HG03558 (cell line): ENCODE data around the gene HTT.
"Not testable (repeated sequence)": the region's sequence is repeated elsewhere in the genome, so short reads cannot be mapped to it uniquely, and the experiment has no call there.

ENCODE experiments used
- ATAC-seq: cut with Tn5 transposase; IDR thresholded peaks from one replicate; pipeline ENCODE4 v1.9.1; 2021; ENCODE audit warnings: moderate number of reproducible peaks; ENCODE audit not compliant: unreplicated experiment; ENCODE audit errors: extremely low read depth

HTT gene

DNA sequence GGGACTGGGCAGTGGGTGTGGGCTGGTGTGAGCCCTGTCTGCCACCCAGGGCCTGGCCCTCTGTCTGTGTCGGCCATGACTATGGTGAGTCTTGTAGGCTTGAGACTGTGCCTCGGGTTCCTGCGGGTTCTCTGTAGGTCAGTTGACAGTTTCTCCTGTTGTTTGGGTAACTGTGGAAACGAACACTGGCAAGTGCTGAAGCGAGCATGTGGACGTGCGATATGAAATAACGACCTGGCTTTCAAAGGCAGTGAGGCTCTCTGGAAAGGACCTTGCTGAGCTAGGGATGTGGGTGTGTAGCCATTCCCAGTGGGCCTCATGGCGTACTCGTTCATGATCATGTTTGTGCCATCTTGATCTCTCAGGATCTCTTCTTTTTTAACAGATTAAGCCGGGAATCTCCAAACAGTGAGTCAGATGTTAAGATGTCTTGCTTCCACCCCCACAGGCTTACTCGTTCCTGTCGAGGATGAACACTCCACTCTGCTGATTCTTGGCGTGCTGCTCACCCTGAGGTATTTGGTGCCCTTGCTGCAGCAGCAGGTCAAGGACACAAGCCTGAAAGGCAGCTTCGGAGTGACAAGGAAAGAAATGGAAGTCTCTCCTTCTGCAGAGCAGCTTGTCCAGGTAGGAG is 41.3 kb downstream of the HTT start:
- ATAC-seq: no peak

DNA sequence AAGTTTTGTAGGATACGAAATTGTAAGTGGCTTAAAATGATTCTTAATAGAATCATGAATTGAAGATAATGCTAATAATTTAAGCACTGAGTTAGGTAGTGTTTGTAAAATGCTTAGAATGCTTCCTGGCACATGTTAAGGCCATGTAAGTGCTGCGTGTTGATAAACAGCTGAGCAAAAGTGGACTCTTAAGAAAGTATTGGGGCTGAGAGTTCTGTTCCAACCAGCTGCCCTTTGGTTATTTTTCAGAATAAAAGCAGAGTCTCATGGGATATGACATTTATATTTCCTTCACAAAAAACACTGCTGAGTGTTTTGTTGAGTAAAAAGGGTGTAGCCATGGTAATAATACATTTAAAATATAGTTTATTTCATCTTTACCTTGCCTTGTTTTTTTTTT is 42.5 kb downstream of the HTT start:
- no peak for ATAC-seq

DNA sequence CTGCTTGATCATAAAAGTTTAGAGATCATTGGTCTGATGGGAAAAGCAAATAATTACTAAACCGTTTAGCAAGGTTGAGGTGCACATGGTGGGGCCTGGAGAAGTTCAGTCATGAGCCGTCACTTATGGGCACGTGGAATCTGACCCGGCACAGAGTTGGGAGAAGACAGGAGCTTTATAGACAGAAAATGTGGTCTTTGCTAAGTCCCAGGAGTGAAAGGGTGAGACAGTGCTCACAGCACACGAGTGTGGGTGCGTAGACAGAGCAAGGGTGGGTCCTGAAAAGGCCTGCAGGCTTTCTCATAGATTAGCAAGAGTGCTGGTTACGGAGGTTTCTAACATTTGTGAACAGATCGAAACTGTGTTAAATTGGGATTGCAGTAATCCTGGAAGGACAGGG is 43.8 kb downstream of the HTT start:
- no peak for ATAC-seq

DNA sequence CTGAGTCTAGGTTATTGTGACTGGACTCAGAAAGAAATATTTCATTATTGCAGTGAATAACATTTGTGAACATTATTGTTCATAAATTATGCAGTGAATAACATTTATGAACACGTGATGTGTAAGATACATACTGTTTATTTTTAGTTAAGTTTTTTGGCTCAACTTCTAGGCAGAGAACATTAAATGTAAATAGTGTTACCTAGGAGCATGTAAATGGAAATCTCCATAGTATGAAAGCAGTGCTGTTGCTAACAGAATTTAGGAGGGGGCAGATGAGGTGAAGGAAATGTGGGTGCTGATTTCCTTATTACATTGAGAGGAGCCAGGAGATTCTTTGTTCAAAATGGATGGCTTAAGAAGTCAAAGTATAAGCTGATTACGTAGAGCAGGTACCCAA is 45.0 kb downstream of the HTT start:
- no peak for ATAC-seq

DNA sequence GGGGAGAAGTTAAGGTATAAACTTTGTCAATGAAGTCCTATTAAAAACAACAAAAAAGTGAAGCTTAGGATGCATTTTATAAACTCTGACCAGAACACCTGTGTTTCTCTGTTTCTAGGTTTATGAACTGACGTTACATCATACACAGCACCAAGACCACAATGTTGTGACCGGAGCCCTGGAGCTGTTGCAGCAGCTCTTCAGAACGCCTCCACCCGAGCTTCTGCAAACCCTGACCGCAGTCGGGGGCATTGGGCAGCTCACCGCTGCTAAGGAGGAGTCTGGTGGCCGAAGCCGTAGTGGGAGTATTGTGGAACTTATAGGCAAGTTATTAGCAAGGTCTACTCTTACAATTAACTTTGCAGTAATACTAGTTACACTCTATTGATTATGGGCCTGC is 46.6 kb downstream of the HTT start:
- ATAC-seq: no peak

DNA sequence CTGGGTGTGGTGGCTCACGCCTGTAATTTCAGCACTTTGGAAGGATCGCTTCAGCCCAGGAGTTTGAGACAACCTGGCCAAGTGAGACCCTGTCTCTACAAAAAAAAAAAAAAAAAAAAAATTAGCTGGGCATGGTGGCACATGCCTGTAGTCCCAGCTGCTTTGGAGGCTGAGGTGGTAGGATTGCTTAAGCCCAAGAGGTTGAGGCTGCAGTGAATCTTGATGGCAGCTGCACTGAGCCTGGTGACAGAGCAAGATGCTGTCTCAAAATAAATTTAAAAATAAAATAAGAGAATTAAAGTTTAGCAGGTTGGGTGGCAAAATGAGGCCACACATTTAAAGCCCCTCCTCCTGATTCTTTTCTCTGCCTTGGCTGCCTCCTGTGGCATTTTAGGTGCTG is 47.1 kb downstream of the HTT start:
- no peak for ATAC-seq

DNA sequence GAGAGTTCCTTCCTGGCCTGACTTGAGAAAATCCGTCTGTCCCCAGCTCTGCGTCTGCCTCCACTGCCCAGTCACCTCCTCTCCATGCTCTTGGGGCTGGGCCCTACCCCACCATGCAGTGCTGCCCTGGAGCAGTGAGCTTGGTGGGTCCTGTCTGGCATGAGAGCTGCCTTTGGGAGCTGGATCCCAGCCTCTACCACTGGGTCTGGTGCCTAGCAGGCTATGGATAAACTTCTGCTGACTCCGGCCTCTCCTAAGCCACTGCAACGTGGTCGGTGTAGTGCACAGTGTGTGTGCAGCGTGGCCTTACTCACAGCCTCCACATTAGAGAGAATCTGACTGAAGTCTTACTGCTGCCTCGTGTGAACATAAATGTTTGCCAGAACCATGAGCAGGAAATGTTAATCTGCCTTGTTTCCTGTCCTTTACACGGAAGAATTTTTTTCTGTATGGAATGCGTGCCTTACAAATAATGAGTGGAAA is 47.6 kb downstream of the HTT start:
- no peak for ATAC-seq

DNA sequence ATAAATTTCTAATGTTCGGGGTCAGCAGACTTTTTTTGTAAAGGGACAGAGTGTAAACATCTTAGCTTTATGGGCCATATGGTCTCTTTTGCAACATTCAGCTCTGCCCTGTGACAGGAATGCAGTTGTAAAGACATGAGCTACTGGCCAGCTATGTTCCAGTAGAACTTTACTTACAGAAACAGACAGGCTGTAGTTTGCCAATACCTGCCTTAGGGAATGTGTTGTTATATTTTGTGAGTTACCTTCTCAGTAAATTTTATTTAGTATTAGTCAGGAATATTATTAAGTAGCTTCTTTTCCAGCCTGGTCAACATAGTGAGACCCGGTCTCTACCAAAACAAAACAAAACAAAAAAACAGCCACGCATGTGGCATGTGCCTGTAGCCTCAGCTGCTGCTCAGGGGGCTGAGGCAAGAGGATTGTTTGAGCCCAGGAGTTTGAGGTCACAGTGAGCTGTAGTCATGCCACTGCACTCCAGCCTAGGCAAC is 48.7 kb downstream of the HTT start:
- ATAC-seq: no peak

DNA sequence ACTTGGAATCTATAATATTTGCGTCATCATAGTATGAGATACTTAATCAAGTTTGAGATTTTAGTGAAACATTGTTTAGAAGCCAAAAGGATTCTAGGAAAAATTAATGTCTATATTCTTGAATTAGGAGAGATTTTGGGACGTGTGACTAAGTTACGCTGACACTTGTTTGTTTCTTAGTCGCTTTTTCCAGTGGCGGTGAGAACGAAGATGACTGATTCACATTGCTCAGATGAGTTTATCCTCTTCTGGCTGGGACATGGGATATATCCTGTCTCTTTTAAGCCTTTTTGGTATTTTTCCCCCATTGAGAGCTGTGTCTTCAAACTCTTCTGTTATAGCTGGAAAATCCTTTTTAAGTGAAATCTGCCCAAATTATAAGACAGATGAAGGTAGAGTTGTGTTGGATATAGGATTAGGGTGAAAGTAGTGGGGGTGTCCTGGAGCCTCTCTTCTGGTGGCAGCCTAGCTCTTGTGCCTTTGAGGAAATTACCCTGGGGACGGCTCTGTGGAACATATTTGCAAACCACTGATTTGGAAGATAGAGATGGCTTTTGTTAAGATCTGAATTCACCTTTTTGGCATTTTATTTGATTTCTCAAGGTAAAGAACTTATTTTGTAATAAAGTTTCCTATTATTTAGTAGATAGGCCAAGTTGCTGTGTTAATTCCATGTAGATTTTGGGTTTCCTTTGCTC is 49.7 kb downstream of the HTT start:
- no peak for ATAC-seq

DNA sequence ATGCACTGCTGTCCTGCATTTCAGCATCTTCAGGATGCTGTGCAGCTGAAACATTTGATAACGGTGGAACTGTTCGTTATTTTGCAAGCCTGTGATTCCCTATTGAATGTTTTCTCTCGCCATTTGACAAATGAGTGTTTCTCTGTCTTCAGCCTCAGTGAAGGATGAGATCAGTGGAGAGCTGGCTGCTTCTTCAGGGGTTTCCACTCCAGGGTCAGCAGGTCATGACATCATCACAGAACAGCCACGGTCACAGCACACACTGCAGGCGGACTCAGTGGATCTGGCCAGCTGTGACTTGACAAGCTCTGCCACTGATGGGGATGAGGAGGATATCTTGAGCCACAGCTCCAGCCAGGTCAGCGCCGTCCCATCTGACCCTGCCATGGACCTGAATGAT is 52.6 kb downstream of the HTT start:
- ATAC-seq: no peak

DNA sequence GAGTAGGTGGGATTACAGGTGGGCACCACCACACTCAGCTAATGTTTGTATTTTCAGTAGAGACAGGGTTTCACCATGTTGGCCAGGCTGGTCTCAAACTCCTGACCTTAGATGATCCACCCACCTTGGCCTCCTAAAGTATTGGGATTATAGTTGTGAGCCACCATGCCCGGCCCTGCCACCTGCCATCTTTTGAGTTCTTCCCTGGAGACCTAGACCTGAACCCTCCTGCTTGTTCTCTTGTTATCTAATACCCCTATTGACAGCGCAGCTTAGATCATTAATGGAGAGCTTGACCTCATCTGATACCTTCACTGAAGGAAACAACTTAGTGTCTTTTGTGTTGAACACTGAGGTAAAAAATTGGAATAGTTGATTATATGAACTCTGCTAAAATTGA is 53.6 kb downstream of the HTT start:
- no peak for ATAC-seq

DNA sequence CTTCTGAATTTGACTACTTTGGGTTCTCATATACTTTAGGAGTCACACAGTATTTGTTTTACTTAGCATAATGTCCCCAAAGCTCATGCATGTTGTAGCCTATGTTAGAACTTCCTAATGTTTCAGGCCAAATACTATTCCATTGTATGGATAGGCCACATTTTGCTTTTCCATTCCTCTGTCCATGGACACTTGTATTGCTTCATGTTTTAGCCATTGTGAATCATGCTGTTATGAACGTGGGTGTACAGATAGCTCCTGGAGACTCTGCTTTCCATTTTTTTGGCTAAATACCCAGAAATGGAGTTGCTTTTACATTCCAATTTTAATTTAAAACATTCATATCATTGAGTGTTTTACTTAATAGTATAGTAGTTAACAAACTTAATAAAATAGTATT is 54.5 kb downstream of the HTT start:
- no peak for ATAC-seq

DNA sequence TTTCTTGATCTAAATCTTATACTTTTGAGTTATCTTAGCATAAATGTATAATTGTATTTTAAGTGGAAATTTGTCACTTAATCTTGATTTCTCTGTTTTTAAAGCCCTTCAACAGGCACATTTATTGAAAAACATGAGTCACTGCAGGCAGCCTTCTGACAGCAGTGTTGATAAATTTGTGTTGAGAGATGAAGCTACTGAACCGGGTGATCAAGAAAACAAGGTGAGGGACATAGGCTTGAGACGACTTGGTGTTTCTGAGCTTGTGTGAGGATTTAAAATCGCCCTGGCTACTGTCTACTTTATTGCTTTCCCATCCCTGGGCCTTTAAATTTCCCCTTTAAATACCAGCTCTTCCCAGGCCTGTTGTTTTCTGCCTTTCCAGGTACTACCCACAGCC is 55.7 kb downstream of the HTT start:
- no peak for ATAC-seq

DNA sequence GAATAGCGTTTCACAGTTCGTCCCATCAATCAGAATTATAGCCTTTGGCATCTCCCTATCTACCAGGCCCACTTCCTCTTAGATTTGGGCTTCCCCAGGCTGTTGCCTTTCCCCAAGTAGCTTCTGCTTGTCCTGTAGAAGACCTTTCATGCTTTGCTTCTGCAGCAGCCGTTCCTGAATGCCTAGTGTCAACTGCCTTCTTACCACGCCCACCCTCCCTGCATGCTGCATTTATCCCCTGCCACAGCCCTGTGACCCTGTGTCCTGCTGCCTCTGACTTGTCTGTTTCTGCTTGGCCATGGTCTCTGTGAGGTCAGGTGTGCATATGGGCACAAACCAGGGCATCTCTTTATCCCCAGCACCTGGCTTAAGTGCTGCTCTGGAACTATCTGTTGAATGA is 56.3 kb downstream of the HTT start:
- no peak for ATAC-seq

DNA sequence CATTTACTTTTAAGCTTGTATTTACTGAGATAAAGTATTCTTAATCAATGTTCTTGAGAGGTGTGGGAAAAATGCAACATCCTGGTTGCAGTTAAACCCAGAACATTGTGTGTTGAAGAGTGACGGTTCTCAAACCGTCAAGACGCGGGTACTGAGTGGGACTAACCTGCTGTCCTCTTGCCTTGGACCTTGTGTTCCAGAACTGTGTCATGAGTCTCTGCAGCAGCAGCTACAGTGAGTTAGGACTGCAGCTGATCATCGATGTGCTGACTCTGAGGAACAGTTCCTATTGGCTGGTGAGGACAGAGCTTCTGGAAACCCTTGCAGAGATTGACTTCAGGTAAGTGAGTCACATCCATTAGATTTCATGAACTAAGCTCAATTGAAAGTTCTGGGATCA is 59.7 kb downstream of the HTT start:
- ATAC-seq: no peak

DNA sequence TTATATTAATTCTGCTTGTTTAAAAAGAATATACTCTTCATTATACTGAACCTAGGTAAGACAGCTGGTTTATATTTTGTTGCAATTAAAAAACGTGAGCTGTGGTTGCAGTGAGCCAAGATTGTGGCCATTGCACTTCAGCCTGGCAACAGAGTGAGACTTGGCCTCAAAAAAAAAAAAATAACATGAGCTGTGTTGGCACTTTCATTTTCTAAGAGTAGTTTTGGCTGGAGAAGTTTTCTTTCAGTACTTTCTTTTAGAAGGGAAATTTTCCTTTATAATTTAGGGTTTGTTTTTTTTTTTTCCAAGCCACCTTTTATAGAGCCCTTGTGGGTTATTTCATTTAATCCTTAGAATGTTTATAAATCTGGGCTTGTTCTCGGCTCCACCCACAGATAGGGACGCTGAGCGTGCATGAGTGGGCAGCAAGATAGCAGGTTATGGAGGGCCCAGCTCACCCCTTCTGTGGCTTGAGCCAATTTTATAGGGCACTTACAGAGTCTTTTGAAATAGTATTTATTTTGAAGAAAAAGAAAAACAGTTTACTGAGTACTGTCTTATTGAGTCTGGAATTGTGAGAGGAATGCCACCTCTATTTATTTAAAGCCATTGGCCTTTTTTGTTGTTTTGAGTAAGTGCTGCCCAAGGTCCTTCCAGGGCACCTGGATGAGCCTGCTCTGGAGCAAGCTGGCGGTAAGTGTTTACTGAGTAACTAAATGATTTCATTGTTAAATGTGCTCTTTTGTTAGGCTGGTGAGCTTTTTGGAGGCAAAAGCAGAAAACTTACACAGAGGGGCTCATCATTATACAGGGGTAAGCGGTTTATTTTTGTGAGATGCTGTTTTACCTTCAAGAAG is 60.9 kb downstream of the HTT start:
- ATAC-seq: no peak

DNA sequence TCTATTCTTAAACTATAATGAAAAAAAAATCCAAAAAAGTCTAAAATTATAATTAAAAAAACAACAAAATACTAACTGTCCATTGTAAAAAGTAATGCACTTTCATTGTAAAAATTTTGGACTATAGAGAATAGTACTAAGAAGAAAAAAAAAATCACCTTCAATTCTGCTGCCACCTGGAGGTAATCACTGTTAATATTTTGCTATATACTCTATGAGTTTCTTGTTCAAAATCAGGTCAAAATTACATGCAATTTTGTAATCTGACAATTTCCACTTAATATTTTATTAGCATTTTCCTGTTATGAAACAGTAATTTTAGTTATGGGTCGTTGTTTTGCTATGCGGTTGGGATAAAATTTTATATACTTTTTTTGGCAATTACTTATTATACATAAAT is 62.0 kb downstream of the HTT start:
- no peak for ATAC-seq

DNA sequence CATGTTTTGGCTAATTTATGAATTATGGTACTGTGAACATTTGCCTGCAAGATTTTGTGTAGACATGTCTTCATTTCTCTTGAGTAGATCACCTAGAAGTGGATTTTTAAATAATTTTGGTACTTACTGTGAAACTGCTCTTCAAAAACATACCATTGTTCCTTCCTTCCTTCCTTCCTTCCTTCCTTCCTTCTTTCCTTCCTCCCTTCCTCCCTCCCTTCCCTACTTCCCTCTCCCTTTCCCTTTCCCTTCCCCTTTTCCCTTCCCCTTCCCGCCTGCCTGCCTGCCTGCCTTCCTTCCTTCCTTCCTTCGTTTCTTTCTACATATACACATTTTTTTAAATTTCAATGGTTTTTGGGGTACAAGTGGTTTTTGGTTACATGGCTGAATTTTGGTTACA is 63.4 kb downstream of the HTT start:
- no peak for ATAC-seq

DNA sequence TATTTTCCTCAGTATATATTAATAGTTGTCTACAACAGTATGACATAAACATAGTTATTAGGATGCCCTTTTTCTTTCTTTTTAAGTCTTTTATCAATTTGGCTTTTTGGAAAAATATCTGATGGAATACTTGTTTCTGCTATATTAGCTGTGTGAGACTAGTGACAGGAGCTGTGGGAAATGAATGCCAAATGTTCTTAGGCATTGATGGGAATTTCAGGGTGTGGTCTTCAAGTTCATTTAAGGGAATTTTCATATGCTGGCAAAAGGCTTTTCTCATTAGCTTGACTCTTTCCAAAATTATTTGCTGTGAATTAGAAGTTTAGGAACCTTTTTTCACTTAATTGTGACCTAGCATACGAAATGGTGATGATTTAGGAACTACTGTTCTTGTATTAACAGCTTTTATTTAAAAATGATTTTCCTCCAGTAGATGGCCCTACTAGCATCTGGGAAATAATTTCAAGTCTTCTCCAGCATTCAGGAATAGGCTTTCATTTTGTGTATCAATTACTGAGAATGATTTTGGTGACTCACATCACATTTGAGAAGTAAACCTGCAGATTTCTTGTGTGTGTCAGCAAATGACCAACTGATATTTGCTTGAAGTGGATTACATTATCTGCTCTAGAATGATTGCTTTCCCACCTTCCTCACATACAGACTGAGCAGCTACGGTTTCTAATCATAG is 70.9 kb downstream of the HTT start:
- no peak for ATAC-seq

DNA sequence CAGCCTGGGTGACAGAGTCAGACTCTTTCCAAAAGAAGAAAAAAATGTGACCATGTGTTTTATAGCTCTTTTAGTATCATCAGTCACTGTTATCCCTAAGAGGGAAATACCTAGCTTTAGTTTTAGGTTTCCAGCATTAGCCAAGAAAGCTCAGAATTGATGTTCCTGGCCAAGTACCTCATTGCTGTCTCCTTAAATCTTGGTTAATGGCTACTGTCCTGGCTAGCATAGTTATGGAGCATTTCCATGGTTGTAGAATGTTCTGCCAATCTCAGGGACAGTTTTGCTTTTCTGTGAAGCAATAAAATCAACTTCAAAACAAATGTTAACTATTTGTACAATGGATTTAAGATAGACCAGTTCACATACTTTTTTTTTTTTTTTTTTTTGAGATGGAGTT is 74.4 kb downstream of the HTT start:
- ATAC-seq: no peak

DNA sequence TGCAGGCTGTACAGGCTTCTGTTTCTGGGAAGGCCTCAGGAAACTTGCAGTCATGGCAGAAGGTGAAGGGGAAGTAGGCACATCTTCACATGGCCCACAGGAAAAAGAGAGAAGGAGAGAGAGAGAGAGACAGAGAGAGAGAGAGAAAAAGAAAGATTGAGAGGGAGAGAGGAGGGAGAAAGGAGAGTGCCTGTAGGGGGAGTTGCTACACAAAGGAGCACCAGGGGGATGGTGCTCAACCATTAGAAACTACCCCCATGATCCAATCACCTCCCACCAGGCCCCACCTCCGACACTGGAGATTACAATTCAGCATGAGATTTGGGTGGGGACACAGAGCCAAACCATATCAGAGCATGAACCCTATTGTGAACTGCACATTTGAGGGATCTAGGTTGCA is 76.8 kb downstream of the HTT start:
- ATAC-seq: not testable (repeated sequence)
